Effector memory CD8-positive, alpha-beta T cell (primary cell): Measurements from ENCODE around the gene CADM3.

ENCODE experiments used
- ATAC-seq: fragments of 150-1000 bp; cut with Tn5 transposase; replicated peaks from 2 replicates; pipeline ENCODE4 v1.10.0; 2021; ENCODE audit warnings: mild to moderate bottlenecking, moderate library complexity
- DNase-seq, 3 experiments: peaks; one replicate each; pipeline ENCODE4 v3.0.0; 2021
- H3K27ac Mint-ChIP-seq, 2 donors: one replicate each; pipeline ENCODE4 v1.8.0; 2022; ENCODE audit warnings: mild to moderate bottlenecking in 2 of 2, mixed read lengths in 2 of 2, moderate library complexity in 2 of 2
- H3K27me3 Mint-ChIP-seq, 2 donors: one replicate each; pipeline ENCODE4 v1.8.0; 2022; ENCODE audit warnings: mixed read lengths in 2 of 2
- H3K36me3 Mint-ChIP-seq: one replicate; pipeline ENCODE4 v1.8.0; 2022; ENCODE audit warnings: mild to moderate bottlenecking, moderate library complexity, mixed read lengths; ENCODE audit not compliant: insufficient read depth
- H3K4me1 Mint-ChIP-seq, 2 donors: one replicate each; pipeline ENCODE4 v1.8.0; 2022; ENCODE audit warnings: low read depth in 2 of 2, mixed read lengths in 2 of 2
- H3K4me3 Mint-ChIP-seq, 2 donors: one replicate each; pipeline ENCODE4 v1.8.0; 2022; ENCODE audit warnings: mild to moderate bottlenecking in 2 of 2, mixed read lengths in 2 of 2, moderate library complexity in 2 of 2
- H3K9me3 Mint-ChIP-seq, 2 donors: one replicate each; pipeline ENCODE4 v1.8.0; 2022; ENCODE audit warnings: mixed read lengths in 2 of 2
- total RNA-seq, 9 experiments: gene quantifications; one replicate each; lab custom pipeline; 2026; lab: John Stamatoyannopoulos, UW

The CADM3 gene, protein sequence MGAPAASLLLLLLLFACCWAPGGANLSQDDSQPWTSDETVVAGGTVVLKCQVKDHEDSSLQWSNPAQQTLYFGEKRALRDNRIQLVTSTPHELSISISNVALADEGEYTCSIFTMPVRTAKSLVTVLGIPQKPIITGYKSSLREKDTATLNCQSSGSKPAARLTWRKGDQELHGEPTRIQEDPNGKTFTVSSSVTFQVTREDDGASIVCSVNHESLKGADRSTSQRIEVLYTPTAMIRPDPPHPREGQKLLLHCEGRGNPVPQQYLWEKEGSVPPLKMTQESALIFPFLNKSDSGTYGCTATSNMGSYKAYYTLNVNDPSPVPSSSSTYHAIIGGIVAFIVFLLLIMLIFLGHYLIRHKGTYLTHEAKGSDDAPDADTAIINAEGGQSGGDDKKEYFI
- 0 to 0.06 (median 0) reads per million in 9 experiments for total RNA-seq

GRCh38 chr1:159171254-159171687, at the start of gene CADM3:
Gene CADM3, plus strand, starts transcription at chr1:159171615. Its CDS starts 151 bp downstream, at chr1:159171766.
- ATAC-seq (no peak), DNase-seq (no peak)
- Mint-ChIP-seq H3K27me3 (peaks cover 79 to 85% of the 10 kb centered on the region in 2 donors), H3K27ac (no peak within 1 kb of the TSS), H3K4me1 (peaks cover 5 to 6% of the 10 kb centered on the region in 2 donors), H3K9me3 (no peaks in the 10 kb centered on the region), H3K4me3 (peak within 1 kb of the TSS in 1 of 2 donors; percentile 17), H3K36me3 (peaks cover 3% of the 10 kb centered on the region)

- Mint-ChIP-seq H3K27me3 (peaks cover 43 to 60% of the 10 kb centered on the region in 2 donors), H3K4me1 (peaks cover 0 to 7% of the 10 kb centered on the region in 2 donors), H3K9me3 (no peaks in the 10 kb centered on the region), H3K4me3 (no peak overlapping the region), H3K27ac (no peak overlapping the region), H3K36me3 (no peaks in the 10 kb centered on the region)
- DNase-seq (no peak), ATAC-seq (no peak)
Observed at GRCh38 chr1:159122005-159122621, 49.3 kb upstream of the CADM3 start.

GRCh38 chr1:159123587-159123986, 47.8 kb upstream of the CADM3 start:
- Mint-ChIP-seq H3K4me1 (peaks cover 0 to 7% of the 10 kb centered on the region in 2 donors), H3K27me3 (peaks cover 42 to 57% of the 10 kb centered on the region in 2 donors), H3K4me3 (no peak overlapping the region), H3K9me3 (no peaks in the 10 kb centered on the region), H3K27ac (no peak overlapping the region), H3K36me3 (no peaks in the 10 kb centered on the region)
- ATAC-seq = no peak
- DNase-seq = no peak

GRCh38 chr1:159132271-159132881, 39.0 kb upstream of the CADM3 start:
- no peaks in the 10 kb centered on the region for H3K9me3 Mint-ChIP-seq
- no peaks in the 10 kb centered on the region for H3K36me3 Mint-ChIP-seq
- H3K27me3 Mint-ChIP-seq = peaks cover 0 to 12% of the 10 kb centered on the region in 2 donors
- no peaks in the 10 kb centered on the region for H3K4me1 Mint-ChIP-seq
- ATAC-seq (peak; percentile 54), DNase-seq (peak; percentile 56 to 67 (median 61))
- H3K4me3 Mint-ChIP-seq = no peak overlapping the region
- H3K27ac Mint-ChIP-seq = no peak overlapping the region

GRCh38 chr1:159140474-159140873, 30.9 kb upstream of the CADM3 start:
- Mint-ChIP-seq H3K9me3 (no peaks in the 10 kb centered on the region), H3K4me1 (no peaks in the 10 kb centered on the region), H3K27ac (no peak overlapping the region), H3K27me3 (peaks cover 17 to 30% of the 10 kb centered on the region in 2 donors), H3K36me3 (no peaks in the 10 kb centered on the region), H3K4me3 (no peak overlapping the region)
- no peak for ATAC-seq
- DNase-seq = no peak

DNA sequence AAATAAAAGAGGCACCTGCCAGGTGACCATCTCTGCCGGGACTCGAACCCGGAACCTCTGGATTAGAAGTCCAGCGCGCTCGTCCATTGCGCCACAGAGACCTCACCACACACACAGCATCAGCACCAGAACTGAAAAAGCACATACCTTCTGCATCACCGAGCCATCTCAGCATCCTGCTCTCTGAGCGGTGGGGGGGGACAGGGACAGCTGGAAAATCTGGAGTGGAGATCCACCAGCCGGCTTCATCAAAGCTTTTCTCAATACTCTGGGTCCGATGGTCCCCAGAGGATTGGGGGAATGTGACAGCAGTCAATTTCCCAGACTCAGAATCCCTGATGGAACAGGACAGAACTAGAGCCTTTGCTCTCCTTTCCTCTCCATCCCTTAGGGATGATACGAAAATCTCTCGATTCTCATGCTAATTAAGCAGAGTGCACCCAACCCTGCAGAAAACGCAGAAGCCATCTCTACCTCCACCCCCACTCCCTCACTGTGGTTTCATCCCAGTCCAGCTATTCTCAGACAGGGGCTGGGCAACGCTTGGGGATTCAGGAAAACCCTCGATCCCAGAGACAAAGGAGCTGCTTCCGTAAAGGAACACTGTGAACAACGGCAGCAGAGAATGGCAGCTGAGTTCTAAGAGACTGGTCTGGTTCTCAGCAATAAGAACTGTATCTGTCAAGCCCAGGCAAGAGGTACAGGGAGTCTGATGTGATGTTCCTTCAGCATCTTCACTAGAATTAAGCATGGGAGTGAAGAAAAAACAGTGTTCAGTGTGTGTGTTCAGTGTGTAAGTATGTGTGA, 29.6 kb upstream of the CADM3 start:
- no peak for DNase-seq
- no peak for ATAC-seq
- Mint-ChIP-seq H3K27me3 (peaks cover 18 to 30% of the 10 kb centered on the region in 2 donors), H3K4me3 (no peak overlapping the region), H3K4me1 (no peaks in the 10 kb centered on the region), H3K9me3 (no peaks in the 10 kb centered on the region), H3K36me3 (no peaks in the 10 kb centered on the region), H3K27ac (no peak overlapping the region)

DNA sequence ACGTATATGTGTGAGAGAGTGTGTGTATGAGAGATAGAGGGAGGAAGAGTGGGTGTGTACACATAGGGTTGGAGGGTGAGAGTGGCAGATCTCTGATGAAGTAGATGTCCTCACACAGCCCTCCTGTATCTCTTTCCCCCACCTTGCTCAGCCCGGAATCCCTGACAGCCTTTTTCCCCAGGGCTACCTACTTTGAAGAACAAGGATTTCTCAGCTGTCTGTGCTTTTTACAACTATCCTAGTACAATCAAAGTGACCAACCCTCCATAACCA, 29.1 kb upstream of the CADM3 start:
- no peaks in the 10 kb centered on the region for H3K4me1 Mint-ChIP-seq
- no peaks in the 10 kb centered on the region for H3K9me3 Mint-ChIP-seq
- ATAC-seq (no peak), DNase-seq (no peak)
- H3K36me3 Mint-ChIP-seq = no peaks in the 10 kb centered on the region
- peaks cover 18 to 30% of the 10 kb centered on the region in 2 donors for H3K27me3 Mint-ChIP-seq
- H3K27ac Mint-ChIP-seq = no peak overlapping the region
- H3K4me3 Mint-ChIP-seq = no peak overlapping the region

GRCh38 chr1:159142726-159143510, 28.5 kb upstream of the CADM3 start:
- no peak for ATAC-seq
- Mint-ChIP-seq H3K36me3 (no peaks in the 10 kb centered on the region), H3K27me3 (peaks cover 16 to 26% of the 10 kb centered on the region in 2 donors), H3K4me1 (no peaks in the 10 kb centered on the region), H3K27ac (no peak overlapping the region), H3K9me3 (no peaks in the 10 kb centered on the region), H3K4me3 (no peak overlapping the region)
- DNase-seq = no peak

DNA sequence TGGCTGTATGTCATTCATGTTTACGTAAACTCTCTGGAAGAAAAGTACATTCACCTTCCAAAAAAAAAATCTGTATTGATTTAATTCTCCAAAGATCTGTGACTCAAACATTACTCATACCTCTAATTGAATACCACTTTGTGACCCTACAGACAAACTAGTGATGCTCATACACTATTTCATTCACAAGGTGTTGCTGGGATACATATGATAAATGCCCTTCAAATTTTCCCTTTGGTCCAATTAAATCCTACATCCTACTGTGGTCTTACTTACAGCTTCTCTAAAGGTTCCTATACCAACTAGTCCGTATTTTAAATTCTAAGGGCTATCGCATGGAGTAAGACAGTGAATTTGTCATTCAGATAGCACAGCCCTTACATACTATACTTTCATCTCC, 26.8 kb upstream of the CADM3 start:
- Mint-ChIP-seq H3K27me3 (peaks cover 13 to 21% of the 10 kb centered on the region in 2 donors), H3K4me1 (no peaks in the 10 kb centered on the region), H3K27ac (no peak overlapping the region), H3K4me3 (no peak overlapping the region), H3K9me3 (no peaks in the 10 kb centered on the region), H3K36me3 (no peaks in the 10 kb centered on the region)
- no peak for DNase-seq
- ATAC-seq = no peak

GRCh38 chr1:159146980-159147379, 24.4 kb upstream of the CADM3 start:
- no peak overlapping the region for H3K4me3 Mint-ChIP-seq
- DNase-seq = no peak
- no peaks in the 10 kb centered on the region for H3K36me3 Mint-ChIP-seq
- H3K9me3 Mint-ChIP-seq = no peaks in the 10 kb centered on the region
- H3K4me1 Mint-ChIP-seq = no peaks in the 10 kb centered on the region
- H3K27me3 Mint-ChIP-seq = peaks cover 34 to 37% of the 10 kb centered on the region in 2 donors
- no peak overlapping the region for H3K27ac Mint-ChIP-seq
- no peak for ATAC-seq

DNA sequence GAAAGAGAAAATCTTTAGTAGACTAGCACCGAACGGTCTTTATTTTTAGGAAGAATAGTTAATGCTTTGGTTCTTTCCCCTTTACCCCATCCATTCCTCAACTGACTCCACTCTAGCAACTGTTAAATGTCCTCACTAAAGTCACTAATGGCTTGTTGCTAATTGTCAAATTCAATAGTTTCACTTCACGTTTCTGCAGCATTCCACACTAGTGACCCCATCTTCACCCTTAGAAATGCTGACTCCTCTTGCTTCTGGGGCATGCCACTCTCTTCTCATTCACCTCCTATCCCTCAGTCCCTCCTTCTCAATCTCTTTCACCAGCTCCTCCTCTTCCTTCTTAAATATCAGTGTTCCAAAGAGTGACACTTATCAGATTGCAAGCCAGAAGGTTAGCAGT, 19.4 kb upstream of the CADM3 start:
- H3K27me3 Mint-ChIP-seq = peaks cover 56 to 73% of the 10 kb centered on the region in 2 donors
- DNase-seq = no peak
- ATAC-seq = no peak
- H3K4me3 Mint-ChIP-seq = no peak overlapping the region
- no peaks in the 10 kb centered on the region for H3K36me3 Mint-ChIP-seq
- no peaks in the 10 kb centered on the region for H3K9me3 Mint-ChIP-seq
- no peak overlapping the region for H3K27ac Mint-ChIP-seq
- H3K4me1 Mint-ChIP-seq = no peaks in the 10 kb centered on the region

DNA sequence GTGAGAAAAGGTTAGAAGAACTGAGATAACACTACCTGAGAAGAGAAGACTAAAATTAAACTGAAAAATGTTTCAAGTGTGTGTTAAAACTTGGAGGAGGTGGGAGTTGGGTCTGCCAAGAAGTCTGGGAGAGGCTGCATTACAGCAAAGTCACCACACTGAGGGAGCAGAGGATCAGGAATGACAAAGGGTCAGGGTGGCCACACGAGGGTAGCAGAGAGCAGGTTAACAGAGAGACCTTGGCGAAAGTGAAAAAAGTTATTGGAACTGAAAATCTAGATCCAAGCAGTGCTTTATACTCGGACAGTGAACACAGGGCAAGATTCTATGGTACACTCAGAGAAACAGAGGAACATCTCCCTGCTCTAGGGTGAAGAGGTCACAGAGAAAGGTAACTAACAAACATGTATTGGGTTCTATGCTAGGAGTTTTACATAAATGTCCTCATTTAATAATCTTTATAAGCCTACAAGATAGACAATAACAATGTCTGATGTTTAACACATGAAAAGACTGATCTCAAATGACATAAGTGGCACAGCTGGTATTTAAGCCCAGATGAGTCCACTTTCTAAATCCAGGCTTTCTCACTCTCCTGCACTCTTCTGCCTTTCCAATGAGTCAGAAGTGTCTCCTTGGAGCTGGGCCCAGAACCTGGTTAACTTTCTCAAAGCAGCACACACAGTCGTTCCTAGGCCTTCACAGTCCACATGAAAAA, 10.3 kb upstream of the CADM3 start:
- no peaks in the 10 kb centered on the region for H3K36me3 Mint-ChIP-seq
- H3K4me1 Mint-ChIP-seq = peaks cover 5% of the 10 kb centered on the region in 2 donors
- DNase-seq (peak; percentile 53 to 58 (median 55)), ATAC-seq (peak; percentile 88)
- H3K27ac Mint-ChIP-seq = no peak overlapping the region
- no peak overlapping the region for H3K4me3 Mint-ChIP-seq
- no peaks in the 10 kb centered on the region for H3K9me3 Mint-ChIP-seq
- peaks cover 63 to 69% of the 10 kb centered on the region in 2 donors for H3K27me3 Mint-ChIP-seq
